Duodenal mucosa (tissue), 2 donors: Measurements from ENCODE around the gene MRGPRX3.
"Not testable (repeated sequence)": the region's sequence is repeated elsewhere in the genome, so short reads cannot be mapped to it uniquely, and the experiment has no call there.

Experiments used
- H3K27ac ChIP-seq: one replicate; pipeline ENCODE4 v1.7.0; 2013; ENCODE audit warnings: low read depth, low read length
- H3K27me3 ChIP-seq, 2 donors: one replicate each; pipeline ENCODE4 v1.7.0; 2013; ENCODE audit warnings: low read length in 2 of 2, control low read depth in 1 of 2; ENCODE audit not compliant: insufficient read depth in 2 of 2, control insufficient read depth in 1 of 2
- H3K36me3 ChIP-seq, 2 donors: one replicate each; pipeline ENCODE4 v1.7.0; 2013; ENCODE audit warnings: low read length in 2 of 2, control low read depth in 1 of 2; ENCODE audit not compliant: insufficient read depth in 2 of 2, control insufficient read depth in 1 of 2
- H3K4me1 ChIP-seq, 2 donors: one replicate each; pipeline ENCODE4 v1.7.0; 2013; ENCODE audit warnings: low read length in 2 of 2, control low read depth in 1 of 2; ENCODE audit not compliant: insufficient read depth in 2 of 2, control insufficient read depth in 1 of 2
- H3K4me3 ChIP-seq, 2 donors: one replicate each; pipeline ENCODE4 v1.7.0; 2013; ENCODE audit warnings: low read length in 2 of 2, low read depth in 1 of 2
- H3K9ac ChIP-seq, 2 donors: one replicate each; pipeline ENCODE4 v1.7.0; 2013; ENCODE audit warnings: low read length in 2 of 2, low read depth in 1 of 2
- H3K9me3 ChIP-seq, 2 donors: one replicate each; pipeline ENCODE4 v1.7.0; 2013; ENCODE audit warnings: low read length in 2 of 2, control low read depth in 1 of 2; ENCODE audit not compliant: control insufficient read depth in 1 of 2

Gene MRGPRX3

GRCh38 chr11:18108254-18108653, 24.1 kb upstream of the MRGPRX3 start:
- H3K27ac ChIP-seq, result no peak overlapping the region
- no peaks in the 10 kb centered on the region for H3K36me3 ChIP-seq
- H3K9ac ChIP-seq, result no peak overlapping the region
- peaks cover 7 to 14% of the 10 kb centered on the region in 2 donors for H3K27me3 ChIP-seq
- H3K9me3 ChIP-seq, result no peaks in the 10 kb centered on the region
- H3K4me1 ChIP-seq, result peaks cover 5 to 9% of the 10 kb centered on the region in 2 donors
- H3K4me3 ChIP-seq, result no peak overlapping the region

- Histone ChIP-seq H3K27me3 (peaks cover 9 to 14% of the 10 kb centered on the region in 2 donors), H3K9me3 (no peaks in the 10 kb centered on the region), H3K4me3 (no peak overlapping the region), H3K36me3 (no peaks in the 10 kb centered on the region), H3K9ac (no peak overlapping the region), H3K4me1 (peaks cover 0 to 6% of the 10 kb centered on the region in 2 donors), H3K27ac (no peak overlapping the region)
These were observed 21.4 kb upstream of the MRGPRX3 start for GRCh38 chr11:18111005-18111404.

- Histone ChIP-seq H3K9ac (no peak overlapping the region), H3K4me3 (no peak overlapping the region), H3K27ac (no peak overlapping the region), H3K4me1 (peaks cover 0 to 3% of the 10 kb centered on the region in 2 donors), H3K36me3 (no peaks in the 10 kb centered on the region), H3K27me3 (peaks cover 9 to 13% of the 10 kb centered on the region in 2 donors), H3K9me3 (no peaks in the 10 kb centered on the region)
These were observed 16.8 kb upstream of the MRGPRX3 start for GRCh38 chr11:18115360-18116127.

GRCh38 chr11:18121331-18121828, 11.0 kb upstream of the MRGPRX3 start:
- not testable (repeated sequence) for H3K4me1 ChIP-seq, H3K4me3 ChIP-seq, H3K9me3 ChIP-seq, H3K27ac ChIP-seq, H3K9ac ChIP-seq, H3K36me3 ChIP-seq, H3K27me3 ChIP-seq

- not testable (repeated sequence) for H3K9ac ChIP-seq, H3K27me3 ChIP-seq, H3K27ac ChIP-seq, H3K36me3 ChIP-seq, H3K4me3 ChIP-seq, H3K4me1 ChIP-seq, H3K9me3 ChIP-seq
These were observed 1.3 kb upstream of the MRGPRX3 start for GRCh38 chr11:18131115-18131514.

- Histone ChIP-seq H3K9ac (no peak overlapping the region), H3K36me3 (no peaks in the 10 kb centered on the region), H3K4me3 (no peak overlapping the region), H3K27ac (no peak overlapping the region), H3K4me1 (no peaks in the 10 kb centered on the region), H3K27me3 (no peaks in the 10 kb centered on the region), H3K9me3 (no peaks in the 10 kb centered on the region)
These were observed 2.9 kb downstream of the MRGPRX3 start for GRCh38 chr11:18135308-18135707.

GRCh38 chr11:18137186-18137800, 4.9 kb downstream of the MRGPRX3 start:
- H3K36me3 ChIP-seq, result no peaks in the 10 kb centered on the region
- H3K27ac ChIP-seq, result no peak overlapping the region
- H3K4me1 ChIP-seq, result no peaks in the 10 kb centered on the region
- no peak overlapping the region for H3K9ac ChIP-seq
- no peak overlapping the region for H3K4me3 ChIP-seq
- no peaks in the 10 kb centered on the region for H3K9me3 ChIP-seq
- no peaks in the 10 kb centered on the region for H3K27me3 ChIP-seq

- Histone ChIP-seq H3K4me1 (no peaks in the 10 kb centered on the region), H3K27ac (no peak overlapping the region), H3K4me3 (no peak overlapping the region), H3K27me3 (no peaks in the 10 kb centered on the region), H3K9me3 (no peaks in the 10 kb centered on the region), H3K36me3 (no peaks in the 10 kb centered on the region), H3K9ac (no peak overlapping the region)
These were observed 7.8 kb downstream of the MRGPRX3 start for GRCh38 chr11:18140145-18140544.

- Histone ChIP-seq H3K36me3 (no peaks in the 10 kb centered on the region), H3K9me3 (no peaks in the 10 kb centered on the region), H3K9ac (no peak overlapping the region), H3K27me3 (no peaks in the 10 kb centered on the region), H3K4me1 (no peaks in the 10 kb centered on the region), H3K4me3 (no peak overlapping the region), H3K27ac (no peak overlapping the region)
These were observed 11.9 kb downstream of the MRGPRX3 start for GRCh38 chr11:18144243-18144642.

GRCh38 chr11:18145025-18145424, 12.7 kb downstream of the MRGPRX3 start:
- Histone ChIP-seq H3K36me3 (no peaks in the 10 kb centered on the region), H3K4me1 (no peaks in the 10 kb centered on the region), H3K9me3 (no peaks in the 10 kb centered on the region), H3K27ac (no peak overlapping the region), H3K4me3 (no peak overlapping the region), H3K27me3 (no peaks in the 10 kb centered on the region), H3K9ac (no peak overlapping the region)
